ENCODE data around the gene VASN. TPM values are rescaled to one million over a fixed set of nuclear protein-coding genes. Genes with fewer than 3 reads are reported as not detected.

Gene VASN
- total RNA-seq, 1 experiment from 2014 or later: 45.3 TPM

DNA sequence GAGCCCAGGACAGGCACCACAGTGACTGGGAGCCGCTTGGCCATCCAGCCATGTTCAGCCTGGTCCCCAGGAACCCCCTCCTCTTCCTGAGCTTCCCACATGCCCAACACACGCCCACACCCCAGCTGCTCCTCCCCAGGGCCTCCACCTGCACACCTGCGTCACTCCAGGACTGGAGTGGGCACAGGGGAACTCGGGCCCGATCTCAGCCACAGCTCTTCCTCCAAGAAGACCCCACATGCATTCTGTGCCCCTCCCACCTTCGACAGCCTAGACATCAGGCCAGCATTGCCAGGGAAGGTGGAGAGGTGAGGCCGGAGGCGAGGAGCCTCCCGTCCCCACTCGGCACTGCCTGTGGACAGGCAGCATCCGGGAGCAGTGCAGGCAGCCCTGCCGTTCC lies 6.0 kb upstream of the VASN start:
- Histone ChIP-seq H4K20me1 (ENCODE audit: insufficient read depth) (no peaks in the 10 kb centered on the region), H2AFZ (no peak overlapping the region), H3F3A (ENCODE audit: insufficient read depth, low read depth) (peaks cover 22% of the 10 kb centered on the region; the same call in 1 of the 2 replicates), H3K79me2 (ENCODE audit: low read depth) (no peaks in the 10 kb centered on the region), H3K27ac (no peak overlapping the region), H3K4me1 (replicated peaks; ENCODE audit: insufficient read depth) (peaks cover 43% of the 10 kb centered on the region), H3K9me2 (ENCODE audit: insufficient read depth) (no peaks in the 10 kb centered on the region), H3K4me3 (no peak overlapping the region), H3K4me2 (no peak overlapping the region), H3K36me3 (ENCODE audit: low read depth) (no peaks in the 10 kb centered on the region), H3K27me3 (ENCODE audit: insufficient read depth, low read depth) (no peaks in the 10 kb centered on the region), H3K9me3 (ENCODE audit: insufficient read depth, low read depth) (no peaks in the 10 kb centered on the region)
- intact Hi-C loops (cut with micrococcal nuclease; ENCODE audit: unreplicated experiment): no loop called here
- no TSS peak for BruUV-seq (replicated peaks)
- CTCF ChIA-PET: interaction anchor here (0.7 kb wide), 1 partner anchor 133 kb away, joined by 13 read pairs; no protein-coding TSS in a partner anchor
- DNase-seq: no peak
- TF ChIP-seq EZH2 (IDR thresholded peaks at IDR 0.05; ENCODE audit: low read depth) (no peak), CTCF (conservative IDR thresholded peaks at IDR 0.05) (no peak)
- POLR2A ChIA-PET (ENCODE audit: unreplicated experiment): interaction anchor here (0.6 kb wide), 1 partner anchor 196 kb away, joined by 7 read pairs; no protein-coding TSS in a partner anchor

- no peak overlapping the region for H3K4me2 ChIP-seq
- intact Hi-C loops (cut with micrococcal nuclease; ENCODE audit: unreplicated experiment): no loop called here
- H3K79me2 ChIP-seq (ENCODE audit: low read depth): no peaks in the 10 kb centered on the region
- no peak overlapping the region for H3K27ac ChIP-seq
- H3F3A ChIP-seq (ENCODE audit: insufficient read depth, low read depth): peaks cover 23% of the 10 kb centered on the region; the same call in 1 of the 2 replicates
- H3K4me3 ChIP-seq: no peak overlapping the region
- POLR2A ChIA-PET (ENCODE audit: unreplicated experiment): interaction anchor here (0.6 kb wide), 1 partner anchor 195 kb away, joined by 7 read pairs; no protein-coding TSS in a partner anchor
- TF ChIP-seq EZH2 (IDR thresholded peaks at IDR 0.05; ENCODE audit: low read depth) (no peak), CTCF (conservative IDR thresholded peaks at IDR 0.05) (no peak)
- H3K9me3 ChIP-seq (ENCODE audit: insufficient read depth, low read depth): no peaks in the 10 kb centered on the region
- H3K4me1 ChIP-seq (replicated peaks; ENCODE audit: insufficient read depth): peaks cover 47% of the 10 kb centered on the region
- BruUV-seq (replicated peaks): no TSS peak
- H3K36me3 ChIP-seq (ENCODE audit: low read depth): no peaks in the 10 kb centered on the region
- no peak for DNase-seq
- no peak overlapping the region for H2AFZ ChIP-seq
- no peaks in the 10 kb centered on the region for H3K9me2 ChIP-seq (ENCODE audit: insufficient read depth)
- H3K27me3 ChIP-seq (ENCODE audit: insufficient read depth, low read depth): no peaks in the 10 kb centered on the region
- CTCF ChIA-PET: interaction anchor here (0.7 kb wide), 2 partner anchors 67 to 133 kb away, joined by 4 to 13 read pairs; no protein-coding TSS in a partner anchor
- H4K20me1 ChIP-seq (ENCODE audit: insufficient read depth): no peaks in the 10 kb centered on the region
Measured at GRCh38 chr16:4366016-4366415, 5.6 kb upstream of the VASN start.

DNA sequence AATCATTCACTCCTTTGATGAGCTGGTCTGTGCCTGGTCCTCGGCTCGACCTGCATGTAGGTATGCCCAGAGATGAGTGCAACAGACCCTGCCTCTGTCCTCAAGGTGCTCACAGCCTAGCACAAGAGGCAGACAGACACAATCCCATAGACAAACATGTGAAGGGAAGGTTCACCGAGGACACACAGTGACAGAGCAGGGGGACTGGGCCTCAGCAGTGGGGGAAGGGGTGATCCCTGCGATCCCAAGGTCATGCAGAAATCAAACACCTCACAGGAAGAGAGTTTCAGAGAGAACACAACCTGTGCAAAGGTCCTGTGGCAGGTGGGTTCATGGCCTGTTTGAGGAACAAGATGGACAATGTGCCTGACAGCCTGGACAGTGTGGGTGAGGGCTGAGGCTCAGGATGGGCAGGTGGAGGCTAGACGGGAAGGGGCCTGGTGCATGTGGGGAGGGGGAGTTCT lies 4.2 kb upstream of the VASN start:
- intact Hi-C loops (cut with micrococcal nuclease; ENCODE audit: unreplicated experiment): no loop called here
- Histone ChIP-seq H3F3A (ENCODE audit: insufficient read depth, low read depth) (peaks cover 28% of the 10 kb centered on the region; the same call in 1 of the 2 replicates), H3K79me2 (ENCODE audit: low read depth) (peaks cover 5% of the 10 kb centered on the region), H3K4me1 (replicated peaks; ENCODE audit: insufficient read depth) (peaks cover 56% of the 10 kb centered on the region), H3K27me3 (ENCODE audit: insufficient read depth, low read depth) (no peaks in the 10 kb centered on the region), H3K4me2 (peak overlapping the region; percentile 58), H3K9me3 (ENCODE audit: insufficient read depth, low read depth) (no peaks in the 10 kb centered on the region), H3K27ac (no peak overlapping the region), H3K9me2 (ENCODE audit: insufficient read depth) (no peaks in the 10 kb centered on the region), H3K36me3 (ENCODE audit: low read depth) (no peaks in the 10 kb centered on the region), H4K20me1 (ENCODE audit: insufficient read depth) (0 out of 2 replicates have a peak, but pooled peaks cover under 1% of the 10 kb centered on the region), H2AFZ (no peak overlapping the region), H3K4me3 (no peak overlapping the region)
- BruUV-seq (replicated peaks): no TSS peak
- POLR2A ChIA-PET (ENCODE audit: unreplicated experiment): no interaction called here
- DNase-seq: no peak
- CTCF ChIA-PET: no interaction called here
- no peak for TF ChIP-seq EZH2 (IDR thresholded peaks at IDR 0.05; ENCODE audit: low read depth)
